Kidney (tissue), 14 donors: ENCODE data around the gene TP53BP1. TPM values are rescaled to one million over a fixed set of nuclear protein-coding genes. Genes with fewer than 3 reads are reported as not detected.

Experiments
- DNase-seq, 5 donors: peaks; one replicate each; pipeline ENCODE4 v3.0.0-alpha.2; 2013 to 2020
- FAIRE-seq: peaks from 2 replicates; lab custom pipeline; 2012; peaks lifted over from hg19 to GRCh38; lab: Jason Lieb, UNC
- H3K27ac ChIP-seq, 2 donors: one replicate each; pipeline ENCODE4 v1.7.0; 2013; ENCODE audit warnings: low read depth in 2 of 2, low read length in 2 of 2, inconsistent platforms in 1 of 2
- H3K27me3 ChIP-seq: one replicate; pipeline ENCODE4 v1.7.1; 2013; ENCODE audit warnings: low read length, inconsistent platforms; ENCODE audit not compliant: control insufficient read depth, insufficient read depth
- H3K36me3 ChIP-seq, 3 donors: one replicate each; pipeline versions ENCODE4 v1.7.0 to v1.7.1; 2013; ENCODE audit warnings: low read length in 3 of 3, control low read depth in 1 of 3, inconsistent platforms in 1 of 3; ENCODE audit not compliant: insufficient read depth in 3 of 3, control insufficient read depth in 2 of 3
- H3K4me1 ChIP-seq, 3 donors: one replicate each; pipeline versions ENCODE4 v1.7.0 to v1.7.1; 2013; ENCODE audit warnings: low read length in 3 of 3, inconsistent platforms in 1 of 3, low read depth in 1 of 3; ENCODE audit not compliant: control insufficient read depth in 2 of 3, insufficient read depth in 2 of 3
- H3K4me3 ChIP-seq, 3 donors: one replicate each; pipeline versions ENCODE4 v1.7.0 to v1.8.1; 2013; ENCODE audit warnings: low read length in 3 of 3, control low read depth in 1 of 3, inconsistent platforms in 1 of 3
- H3K9ac ChIP-seq, 3 donors: one replicate each; pipeline versions ENCODE4 v1.7.0 to v1.7.1; 2013; ENCODE audit warnings: low read length in 3 of 3, control low read depth in 1 of 3, inconsistent platforms in 1 of 3
- H3K9me3 ChIP-seq, 3 donors: one replicate each; pipeline versions ENCODE4 v1.7.0 to v1.7.1; 2013; ENCODE audit warnings: low read length in 3 of 3, control low read depth in 1 of 3, inconsistent platforms in 1 of 3; ENCODE audit not compliant: control insufficient read depth in 2 of 3, insufficient read depth in 1 of 3
- intact Hi-C: fragments of 100-400 bp; cut with DNase I; formaldehyde crosslinking; loops from one replicate; pipeline ENCODE4 v1.11.1; 2022
- polyA plus RNA-seq: library from polyadenylated mRNA; stranded (reverse); fragments of 350-450 nt; fragmentation: Illumina TruSeq; extraction: RNeasy Lipid Tissue Mini Kit (QIAGEN cat#74804); gene quantifications from one replicate; pipeline ENCODE4 v1.2.3, GENCODE V29; 2014; ENCODE audit warnings: low read depth, low replicate concordance; ENCODE audit not compliant: insufficient read depth
- total RNA-seq: library from RNA; stranded (reverse); fragmentation: NEBNext Ultra II Directional; extraction: Animal tissue kit (Norgen Biotek cat#: 25700); gene quantifications from one replicate; pipeline ENCODE4 v1.2.1, GENCODE V29; 2021
- TF ChIP-seq, protein P1 (sequence below): IDR thresholded peaks from 3 replicates; pipeline ENCODE4 v1.5.1; 2012; ENCODE audit warnings: mild to moderate bottlenecking, moderate library complexity, borderline replicate concordance; ENCODE audit not compliant: insufficient read depth; ENCODE audit errors: extremely low read depth
- donor health status: control.
- donor health status: control.
- donor health status: control.
- donor health status: control.
- donor health status: control.
- donor health status: DM: yes; HTN: yes; CAD: no.
- donor health status: Normal renal cell carcinoma (clear cell type).

Gene TP53BP1
- total and polyA plus RNA-seq, 2 donors from 2014 or later = 15.9 to 47.4 TPM

GRCh38 chr15:43433661-43434303 lies 59.2 kb downstream of the TP53BP1 start:
- no peak overlapping the region for H3K4me3 ChIP-seq
- no peak for FAIRE-seq
- no peak overlapping the region for H3K27ac ChIP-seq
- H3K27me3 ChIP-seq = no peaks in the 10 kb centered on the region
- H3K36me3 ChIP-seq = peaks cover 10 to 48% (median 20%) of the 10 kb centered on the region in 3 donors
- H3K9ac ChIP-seq = no peak overlapping the region
- TF ChIP-seq, protein P1, sequence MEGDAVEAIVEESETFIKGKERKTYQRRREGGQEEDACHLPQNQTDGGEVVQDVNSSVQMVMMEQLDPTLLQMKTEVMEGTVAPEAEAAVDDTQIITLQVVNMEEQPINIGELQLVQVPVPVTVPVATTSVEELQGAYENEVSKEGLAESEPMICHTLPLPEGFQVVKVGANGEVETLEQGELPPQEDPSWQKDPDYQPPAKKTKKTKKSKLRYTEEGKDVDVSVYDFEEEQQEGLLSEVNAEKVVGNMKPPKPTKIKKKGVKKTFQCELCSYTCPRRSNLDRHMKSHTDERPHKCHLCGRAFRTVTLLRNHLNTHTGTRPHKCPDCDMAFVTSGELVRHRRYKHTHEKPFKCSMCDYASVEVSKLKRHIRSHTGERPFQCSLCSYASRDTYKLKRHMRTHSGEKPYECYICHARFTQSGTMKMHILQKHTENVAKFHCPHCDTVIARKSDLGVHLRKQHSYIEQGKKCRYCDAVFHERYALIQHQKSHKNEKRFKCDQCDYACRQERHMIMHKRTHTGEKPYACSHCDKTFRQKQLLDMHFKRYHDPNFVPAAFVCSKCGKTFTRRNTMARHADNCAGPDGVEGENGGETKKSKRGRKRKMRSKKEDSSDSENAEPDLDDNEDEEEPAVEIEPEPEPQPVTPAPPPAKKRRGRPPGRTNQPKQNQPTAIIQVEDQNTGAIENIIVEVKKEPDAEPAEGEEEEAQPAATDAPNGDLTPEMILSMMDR = no peak
- intact Hi-C loops = no loop called here
- no peaks in the 10 kb centered on the region for H3K4me1 ChIP-seq
- no peaks in the 10 kb centered on the region for H3K9me3 ChIP-seq
- DNase-seq = no peak

- H3K4me3 ChIP-seq = no peak overlapping the region
- TF ChIP-seq, protein P1 = no peak
- no peak for DNase-seq
- no peaks in the 10 kb centered on the region for H3K4me1 ChIP-seq
- no peak for FAIRE-seq
- no peaks in the 10 kb centered on the region for H3K9me3 ChIP-seq
- H3K27me3 ChIP-seq = no peaks in the 10 kb centered on the region
- peaks cover 10 to 46% (median 20%) of the 10 kb centered on the region in 3 donors for H3K36me3 ChIP-seq
- no peak overlapping the region for H3K27ac ChIP-seq
- intact Hi-C loops = no loop called here
- no peak overlapping the region for H3K9ac ChIP-seq
Observed at GRCh38 chr15:43433165-43433564, 59.8 kb downstream of the TP53BP1 start.

GRCh38 chr15:43429687-43430086 lies 63.3 kb downstream of the TP53BP1 start:
- Histone ChIP-seq H3K36me3 (peaks cover 5 to 45% (median 18%) of the 10 kb centered on the region in 3 donors), H3K4me1 (no peaks in the 10 kb centered on the region)

More at GRCh38 chr15:43429687-43430086, 63.3 kb downstream of the TP53BP1 start:
- Histone ChIP-seq H3K9ac (no peak overlapping the region), H3K9me3 (no peaks in the 10 kb centered on the region), H3K27ac (no peak overlapping the region), H3K27me3 (no peaks in the 10 kb centered on the region), H3K4me3 (no peak overlapping the region)
- intact Hi-C loops = no loop called here
- TF ChIP-seq, protein P1 = no peak
- no peak for FAIRE-seq
- no peak for DNase-seq
